ENCODE results near the gene KREMEN2. TPM values are rescaled to one million over a fixed set of nuclear protein-coding genes. Genes with fewer than 3 reads are reported as not detected.

Gene KREMEN2
- total and polyA plus RNA-seq, 9 of the 15 experiments (the other 6 are each of a cell fraction or from before 2014, with no cell fraction given), result 0.04 to 7.7 (median 1.5) TPM; not detected in 1

DNA sequence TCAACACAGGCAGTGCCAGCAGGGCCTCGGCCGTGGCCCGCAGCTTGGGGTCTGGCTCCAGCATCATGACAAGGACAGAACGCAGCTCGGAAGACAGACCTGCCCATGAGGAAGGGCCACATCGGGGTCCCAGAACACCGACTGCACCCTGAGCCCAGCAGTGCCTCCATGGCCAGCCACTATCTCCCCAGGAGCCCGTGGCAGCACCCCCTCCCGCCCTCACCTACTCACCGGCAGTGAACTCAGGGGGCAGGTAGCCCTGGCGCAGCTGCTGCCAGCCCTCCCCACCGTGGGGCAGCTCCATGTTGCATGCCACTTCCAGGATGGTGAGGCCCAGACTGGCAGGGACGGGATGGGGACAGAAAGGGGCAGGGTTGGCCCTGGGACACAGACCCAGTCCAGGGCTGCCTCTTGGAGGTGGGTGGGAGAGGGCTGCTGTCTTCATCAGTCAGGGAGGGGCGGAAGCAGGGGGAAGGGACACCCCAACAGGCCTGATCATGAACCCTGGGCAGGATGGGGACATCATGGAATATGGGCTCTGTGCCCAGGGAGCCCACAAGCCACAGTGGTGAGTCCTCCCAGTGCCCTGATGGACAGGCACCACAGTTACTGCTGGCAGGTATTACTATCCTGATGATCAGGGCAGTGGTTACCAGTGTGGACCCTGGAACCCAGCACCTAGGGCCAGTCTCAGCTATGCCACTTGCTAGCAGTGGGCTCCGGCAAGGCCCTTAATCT lies 10.4 kb downstream of the KREMEN2 start (continued):
- TF ChIP-seq JUNB (CRISPR knock-in tag; conservative IDR thresholded peaks at IDR 0.05) (no peak), RBM34 (IDR thresholded peaks at IDR 0.05; ENCODE audit: borderline replicate concordance, insufficient read depth, low read length) (no peak), RBM17 (IDR thresholded peaks at IDR 0.05; ENCODE audit: borderline replicate concordance, low read depth, low read length) (no peak), RFX5 (IDR thresholded peaks at IDR 0.05; ENCODE audit: low read depth, low read length) (no peak), UBTF (IDR thresholded peaks at IDR 0.05; ENCODE audit: borderline replicate concordance in 1 of 2, low read depth in 2 of 2, low read length in 2 of 2) (no peak), ZNF124 (CRISPR knock-in tag; IDR thresholded peaks at IDR 0.05) (no peak), POLR2AphosphoS2 (IDR thresholded peaks at IDR 0.05; ENCODE audit: low read length) (peak; percentile 82; the same call in 1 of the 2 replicates), MIER1 (IDR thresholded peaks at IDR 0.05; ENCODE audit: low read depth) (no peak), DNMT1 (IDR thresholded peaks at IDR 0.05) (no peak), MAZ (CRISPR knock-in tag; conservative IDR thresholded peaks at IDR 0.05 in 1 of 2, IDR thresholded peaks at IDR 0.05 in 1 of 2) (no peak), KAT8 (IDR thresholded peaks at IDR 0.05; ENCODE audit: low read depth) (no peak), NFIC (IDR thresholded peaks at IDR 0.05) (no peak), THRB (CRISPR knock-in tag; conservative IDR thresholded peaks at IDR 0.05) (no peak), SIN3A (IDR thresholded peaks at IDR 0.05; ENCODE audit: borderline replicate concordance in 2 of 2, control insufficient read depth in 1 of 2, low read depth in 2 of 2, low read length in 2 of 2) (no peak)

Measured in K562 (cell line).